ENCODE results near the gene SIDT2.
"Not testable (repeated sequence)": the region's sequence is repeated elsewhere in the genome, so short reads cannot be mapped to it uniquely, and the experiment has no call there.

Gene SIDT2

DNA sequence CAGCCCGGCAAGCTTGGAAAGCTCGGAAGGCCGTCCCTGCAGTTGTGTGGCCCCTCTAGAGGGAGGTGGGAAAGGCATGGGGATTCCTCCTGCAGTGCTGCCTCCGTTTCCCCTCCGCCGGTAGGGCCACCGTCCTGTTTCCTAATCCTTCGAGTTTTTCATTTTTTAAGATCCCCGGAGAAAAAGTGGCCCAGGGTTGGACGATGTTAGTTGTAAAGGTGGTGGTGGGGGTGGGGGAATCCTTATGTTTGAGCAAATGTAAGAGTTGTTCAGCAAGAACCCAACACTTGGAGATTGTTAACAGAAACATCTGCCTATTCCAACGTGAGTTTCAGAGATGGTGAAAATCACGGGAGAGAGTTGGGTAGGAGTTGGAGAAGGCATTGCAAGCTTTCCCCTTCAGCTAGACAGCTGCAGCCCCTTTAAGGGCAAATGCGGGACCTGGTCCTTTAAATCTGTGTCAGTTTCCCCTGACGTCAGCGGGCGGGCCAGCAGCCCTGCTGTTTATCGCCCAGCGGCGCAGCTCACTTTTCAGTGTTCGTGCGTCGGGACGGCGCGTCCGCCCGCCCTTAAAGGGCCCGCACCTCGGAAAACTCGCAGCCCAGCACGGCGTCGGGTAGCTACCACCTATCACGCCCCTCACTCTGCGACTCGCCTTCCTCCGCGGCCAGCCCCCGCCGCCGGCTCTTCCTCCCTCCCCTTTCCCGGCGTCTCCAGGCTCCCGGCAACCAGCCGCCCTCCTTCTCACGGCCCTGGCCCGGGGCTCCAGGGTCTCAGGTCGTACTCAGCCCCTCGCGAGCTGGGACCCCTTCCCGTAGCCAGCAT is at the start of gene SIDT2:
SIDT2 (plus strand) TSS at position 534 of the 825 bp plus-strand sequence. CDS start 521 bp downstream, outside the sequence.
- DNase-seq (ENCODE audit: low spot score) = peak; percentile 91

DNA sequence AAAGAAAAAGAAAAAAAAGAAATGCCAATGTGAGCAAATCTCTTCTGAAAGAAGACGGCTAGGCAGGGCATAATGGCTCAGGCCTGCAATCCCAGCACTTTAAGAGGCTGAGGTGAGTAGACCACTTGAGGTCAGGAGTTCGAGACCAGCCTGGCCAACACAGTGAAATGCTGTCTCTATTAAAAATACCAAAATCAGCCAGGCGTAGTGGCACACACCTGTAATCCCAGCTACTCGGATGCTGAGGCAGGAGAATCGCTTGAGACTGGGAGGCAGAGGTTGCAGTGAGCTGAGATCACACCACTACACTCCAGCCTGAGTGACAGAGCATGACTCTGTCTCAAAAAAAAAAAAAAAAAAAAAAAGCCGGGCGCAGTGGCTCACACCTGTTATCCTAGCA is 48.1 kb upstream of the SIDT2 start:
- not testable (repeated sequence) for DNase-seq (ENCODE audit: low spot score)

DNA sequence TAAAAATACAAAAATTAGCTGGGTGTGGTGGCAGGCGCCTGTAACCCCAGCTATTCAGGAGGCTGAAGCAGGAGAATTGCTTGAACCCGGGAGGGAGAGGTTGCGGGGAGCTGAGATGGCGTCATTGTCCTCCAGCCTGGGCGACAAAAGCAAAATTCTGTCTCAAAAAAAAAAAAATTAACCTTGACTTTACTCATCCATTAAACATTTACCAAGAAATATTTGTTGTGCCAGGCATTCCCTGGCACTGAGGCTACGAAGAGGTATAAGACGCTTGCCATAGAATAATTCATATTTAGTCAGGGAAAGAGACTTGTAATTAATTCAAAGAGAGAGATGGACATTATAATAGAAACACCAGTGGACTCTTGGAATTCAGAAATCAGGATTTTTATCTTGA is 47.7 kb upstream of the SIDT2 start:
- no peak for DNase-seq (ENCODE audit: low spot score)

- no peak for DNase-seq (ENCODE audit: low spot score)
Observed at GRCh38 chr11:117134431-117134830, 44.1 kb upstream of the SIDT2 start.

DNA sequence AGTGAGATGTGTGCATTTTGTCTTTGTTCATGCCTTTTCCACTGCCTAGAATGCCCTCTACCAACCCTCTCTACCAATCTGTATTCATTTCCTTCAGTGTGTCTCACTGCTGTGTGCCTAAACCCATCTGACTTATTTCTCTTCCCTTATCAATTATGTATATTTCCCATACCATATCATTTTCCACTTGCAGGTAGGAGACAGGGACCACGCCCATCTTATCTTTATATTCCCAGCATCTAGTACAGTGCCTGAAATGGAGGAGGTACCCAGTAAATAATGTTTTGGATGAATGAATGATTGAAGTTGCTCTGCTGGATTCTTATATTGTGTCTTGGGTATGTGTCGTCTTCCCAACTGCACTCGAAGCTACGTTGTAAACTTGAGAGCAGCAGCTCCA is 43.6 kb upstream of the SIDT2 start:
- not testable (repeated sequence) for DNase-seq (ENCODE audit: low spot score)

- DNase-seq (ENCODE audit: low spot score) = not testable (repeated sequence)
Observed at GRCh38 chr11:117137223-117138086, 41.1 kb upstream of the SIDT2 start.

GRCh38 chr11:117143390-117143789 is 35.2 kb upstream of the SIDT2 start:
- DNase-seq (ENCODE audit: low spot score) = peak; percentile 21

DNA sequence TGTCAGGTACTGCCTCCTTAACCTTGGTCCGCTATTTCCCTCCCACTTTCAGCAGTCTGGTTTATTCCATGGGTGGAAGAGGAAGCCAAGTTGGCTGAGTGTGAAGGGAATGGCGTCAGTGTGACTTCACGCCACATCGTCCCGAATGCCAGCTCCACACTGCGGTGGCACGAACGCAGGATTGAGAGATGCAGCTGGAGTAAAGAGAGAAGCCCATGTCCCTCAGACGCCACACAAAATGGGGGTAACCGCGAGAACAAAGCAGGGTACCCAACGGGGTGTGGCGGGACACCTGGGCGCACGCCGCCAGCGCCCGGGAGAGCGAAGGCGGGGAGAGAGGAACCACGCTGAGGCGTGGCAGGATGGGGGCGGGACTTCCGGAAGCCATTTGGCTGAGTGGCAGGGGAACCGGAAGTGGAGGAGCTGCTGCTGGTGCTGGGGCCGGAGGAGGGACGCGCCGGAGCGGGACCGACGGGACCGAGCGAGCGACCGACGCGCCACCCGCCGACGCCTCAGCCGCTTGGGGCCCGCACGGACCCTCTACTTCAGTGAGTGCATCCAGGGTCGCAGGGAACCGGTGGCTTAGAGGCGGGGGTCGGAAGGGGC is 34.6 kb upstream of the SIDT2 start, which contains the start of gene PAFAH1B2:
PAFAH1B2 (plus strand) TSS at position 417 of the 606 bp plus-strand sequence. CDS start 8,161 bp downstream, outside the sequence.
- peak; percentile 93 for DNase-seq (ENCODE audit: low spot score)

- DNase-seq (ENCODE audit: low spot score) = peak; percentile 57
Observed at GRCh38 chr11:117144477-117145392, 33.8 kb upstream of the SIDT2 start.

GRCh38 chr11:117145393-117145761 is 33.2 kb upstream of the SIDT2 start:
- peak; percentile 41 for DNase-seq (ENCODE audit: low spot score)

- no peak for DNase-seq (ENCODE audit: low spot score)
Observed at GRCh38 chr11:117146521-117146920, 32.0 kb upstream of the SIDT2 start.

- DNase-seq (ENCODE audit: low spot score) = no peak
Observed at GRCh38 chr11:117152066-117152465, 26.5 kb upstream of the SIDT2 start.

GRCh38 chr11:117154468-117154867 is 24.1 kb upstream of the SIDT2 start:
- no peak for DNase-seq (ENCODE audit: low spot score)

DNA sequence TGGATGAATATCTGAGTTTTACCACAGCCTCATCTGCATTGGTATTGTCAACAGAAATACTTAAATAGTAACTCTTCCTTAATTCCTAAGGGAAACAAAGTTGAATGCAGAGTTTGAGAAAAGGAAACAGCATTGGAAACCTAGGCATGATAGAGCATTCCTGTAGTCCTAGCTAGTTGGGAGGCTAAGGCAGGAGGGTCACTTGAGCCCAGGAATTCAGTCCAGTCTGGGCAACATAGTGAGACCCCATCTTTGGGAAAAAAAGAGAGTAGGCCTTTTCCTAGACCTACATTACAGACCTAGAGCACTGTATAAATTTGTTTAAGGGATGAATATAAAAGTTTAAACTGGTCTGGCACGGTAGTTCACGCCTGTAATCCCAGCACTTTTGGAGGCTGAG is 21.0 kb upstream of the SIDT2 start:
- no peak for DNase-seq (ENCODE audit: low spot score)

DNA sequence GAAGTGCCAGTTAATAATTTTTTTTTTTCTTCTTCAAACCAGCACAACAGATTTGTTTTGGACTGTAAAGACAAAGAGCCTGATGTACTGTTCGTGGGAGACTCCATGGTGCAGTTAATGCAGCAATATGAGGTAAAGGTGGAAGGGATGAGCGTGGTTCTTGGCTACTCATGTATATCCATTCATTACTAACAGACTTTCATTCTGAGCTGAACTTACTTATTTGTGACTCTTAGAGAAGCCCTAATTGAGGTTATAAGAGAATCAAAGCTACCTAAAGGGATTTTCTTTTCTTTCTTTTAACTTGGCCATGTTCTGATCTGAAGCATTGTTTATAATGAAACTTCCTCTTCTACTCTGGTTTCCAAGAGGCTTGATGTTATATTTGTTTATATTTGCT is 18.7 kb upstream of the SIDT2 start:
- DNase-seq (ENCODE audit: low spot score) = no peak

GRCh38 chr11:117160826-117161225 is 17.7 kb upstream of the SIDT2 start:
- peak; percentile 27 for DNase-seq (ENCODE audit: low spot score)

DNA sequence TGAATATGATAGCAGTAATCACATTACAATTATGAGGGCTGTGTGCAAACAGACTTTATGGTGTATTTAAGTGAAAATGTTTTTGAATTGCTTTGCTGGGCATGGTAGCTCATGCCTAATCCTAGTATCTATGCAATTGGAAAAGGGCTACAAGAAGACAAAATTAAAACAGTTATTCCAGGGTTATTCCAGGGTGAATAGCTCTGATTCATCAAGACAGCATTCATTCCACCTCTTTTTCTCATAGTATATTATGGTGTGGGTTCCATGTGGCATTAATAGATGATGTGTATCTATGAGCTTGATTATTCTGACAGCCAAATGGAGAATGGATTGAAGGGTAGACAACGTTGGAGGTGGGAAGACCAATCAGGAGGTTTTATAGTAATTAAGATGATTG is 12.1 kb upstream of the SIDT2 start:
- DNase-seq (ENCODE audit: low spot score) = no peak

DNA sequence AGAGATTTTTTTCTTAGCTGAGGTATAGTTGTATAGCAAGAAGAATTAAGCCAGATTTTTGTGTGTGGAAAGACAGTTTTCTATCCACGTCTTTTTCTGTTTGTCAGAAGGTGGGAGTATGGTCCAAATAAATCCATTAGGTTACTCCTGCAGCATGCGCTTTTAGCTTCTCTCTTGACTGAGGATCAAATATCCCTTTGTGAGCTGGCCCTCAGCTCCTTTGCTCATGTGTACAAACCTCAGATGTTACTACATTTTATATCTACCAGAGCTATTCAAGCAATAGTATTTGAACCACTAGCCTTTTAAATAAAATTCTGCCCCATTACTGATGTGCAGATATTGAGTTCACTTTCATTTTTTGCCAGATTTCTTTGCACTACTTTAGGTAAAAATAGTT is 8.8 kb upstream of the SIDT2 start:
- no peak for DNase-seq (ENCODE audit: low spot score)

DNA sequence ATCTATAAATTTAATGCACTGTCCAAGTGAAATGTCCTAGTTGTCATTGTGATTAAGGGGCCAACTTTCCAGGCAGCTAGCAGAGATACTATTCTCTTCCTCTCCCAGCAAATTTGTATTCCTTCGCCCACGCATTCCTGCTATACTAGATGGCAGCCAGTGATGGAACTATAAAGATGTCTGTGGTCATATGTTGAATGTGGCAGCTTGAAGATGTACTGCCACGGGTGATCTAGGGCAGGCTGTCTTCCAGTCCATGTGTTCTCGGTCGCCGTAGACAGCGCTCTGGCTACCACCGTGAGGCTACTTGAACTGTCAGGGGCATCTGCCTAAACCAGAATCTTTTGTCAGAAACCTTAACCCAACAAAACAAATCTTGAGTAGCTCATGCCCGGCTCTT is 8.3 kb upstream of the SIDT2 start:
- no peak for DNase-seq (ENCODE audit: low spot score)

DNA sequence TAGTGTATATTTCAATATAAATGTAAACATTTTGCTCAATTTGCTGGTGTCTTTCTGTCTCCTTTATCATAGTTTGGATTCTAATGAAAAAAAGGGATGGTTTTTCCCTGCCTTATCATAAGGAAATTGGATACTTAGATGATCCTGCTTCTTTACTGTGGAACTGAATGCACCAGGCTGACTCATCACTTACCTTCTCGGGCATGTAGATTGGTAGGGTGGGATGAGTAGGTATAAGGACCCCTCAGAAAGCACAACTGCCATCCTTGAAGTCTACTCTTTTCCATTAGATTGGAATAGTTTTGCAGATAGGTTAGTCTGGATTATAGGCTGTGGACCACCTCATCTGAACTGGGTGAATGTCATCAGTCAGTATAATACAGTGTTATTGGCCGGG is 7.5 kb upstream of the SIDT2 start:
- DNase-seq (ENCODE audit: low spot score) = no peak

DNA sequence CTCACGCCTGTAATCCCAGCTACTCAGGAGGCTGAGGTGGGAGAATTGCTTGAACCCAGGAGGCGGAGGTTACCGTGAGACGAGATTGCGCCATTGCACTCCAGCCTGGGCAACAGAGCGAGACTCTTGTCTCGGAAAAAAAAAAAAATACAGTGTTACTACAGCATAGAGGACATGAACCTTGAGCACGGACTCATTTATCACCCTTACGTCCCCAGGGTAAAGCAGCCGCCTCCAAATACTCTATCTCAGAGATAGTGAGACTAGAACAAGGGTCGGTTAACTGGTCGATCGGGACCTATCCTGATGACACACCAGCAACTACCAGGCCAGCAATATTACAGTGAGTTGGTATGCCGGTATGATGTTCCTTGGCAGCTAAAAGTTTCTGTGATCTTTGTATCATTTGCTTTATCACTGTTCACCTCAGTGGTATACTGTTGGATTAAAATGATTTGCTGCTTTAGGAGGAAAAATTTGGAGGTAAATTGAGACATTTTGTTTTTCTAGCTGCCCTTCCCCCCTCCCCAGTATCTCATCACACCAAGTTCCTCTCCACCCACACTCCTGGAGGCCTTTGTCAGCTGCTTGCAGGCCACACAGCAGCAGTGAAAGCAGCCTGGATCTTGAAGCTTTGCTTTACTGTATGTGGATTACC is 7.0 kb upstream of the SIDT2 start:
- no peak for DNase-seq (ENCODE audit: low spot score)
